H9 (cell line): Measurements from ENCODE around the gene TSPYL4. TPM values are rescaled to one million over a fixed set of nuclear protein-coding genes. Genes with fewer than 3 reads are reported as not detected.

ENCODE experiments used
- DNase-seq: peaks from one replicate; pipeline ENCODE4 v3.0.0-alpha.2; 2017
- H2AFZ ChIP-seq: one replicate; pipeline ENCODE4 v1.6.1; 2013; ENCODE audit warnings: mild to moderate bottlenecking, low read length, control low read depth, moderate library complexity
- H2AK5ac ChIP-seq: 2 replicates; pipeline ENCODE4 v1.6.1; 2013; ENCODE audit warnings: low read length, control low read depth, mixed read lengths; ENCODE audit not compliant: insufficient read length
- H2BK120ac ChIP-seq: one replicate; pipeline ENCODE4 v1.6.1; 2013; ENCODE audit warnings: low read depth, mild to moderate bottlenecking, low read length, control low read depth, inconsistent platforms; ENCODE audit not compliant: poor library complexity, severe bottlenecking
- H2BK12ac ChIP-seq: 2 replicates; pipeline ENCODE4 v1.6.1; 2013; ENCODE audit warnings: low read length, control low read depth, mixed read lengths, low read depth; ENCODE audit not compliant: insufficient read length
- H2BK15ac ChIP-seq: 2 replicates; pipeline ENCODE4 v1.6.1; 2013; ENCODE audit warnings: low read depth, low read length, control low read depth
- H2BK20ac ChIP-seq: one replicate; pipeline ENCODE4 v1.6.1; 2013; ENCODE audit warnings: low read depth, mild to moderate bottlenecking, low read length, control low read depth, inconsistent platforms; ENCODE audit not compliant: poor library complexity, severe bottlenecking
- H2BK5ac ChIP-seq: 2 replicates; pipeline ENCODE4 v1.6.1; 2013; ENCODE audit warnings: low read length, control low read depth, mixed read lengths; ENCODE audit not compliant: insufficient read length
- H3K14ac ChIP-seq: 2 replicates; pipeline ENCODE4 v1.6.1; 2013; ENCODE audit warnings: low read length, control low read depth; ENCODE audit not compliant: insufficient read depth
- H3K18ac ChIP-seq: 2 replicates; pipeline ENCODE4 v1.6.1; 2013; ENCODE audit warnings: low read depth, mild to moderate bottlenecking, mixed read lengths, low read length, control low read depth; ENCODE audit not compliant: insufficient read length
- H3K23ac ChIP-seq: 2 replicates; pipeline ENCODE4 v1.6.1; 2013; ENCODE audit warnings: low read length, control low read depth, mixed read lengths, low read depth; ENCODE audit not compliant: insufficient read length
- H3K23me2 ChIP-seq: 2 replicates; pipeline ENCODE4 v1.6.1; 2013; ENCODE audit warnings: low read depth, mild to moderate bottlenecking, mixed read lengths, low read length, control low read depth; ENCODE audit not compliant: insufficient read length, poor library complexity, severe bottlenecking
- H3K27ac ChIP-seq: 2 replicates; pipeline ENCODE4 v1.5.1; 2013; ENCODE audit warnings: low read length, control low read depth, mixed read lengths, low read depth; ENCODE audit not compliant: insufficient read length
- H3K27me3 ChIP-seq: 2 replicates; pipeline ENCODE4 v1.6.1; 2013; ENCODE audit warnings: low read length, control low read depth, inconsistent platforms; ENCODE audit not compliant: insufficient read depth
- H3K4ac ChIP-seq: 2 replicates; pipeline ENCODE4 v1.6.1; 2013; ENCODE audit warnings: low read depth, mild to moderate bottlenecking, control low read depth, inconsistent platforms, low read length, moderate library complexity
- H3K4me1 ChIP-seq: 2 replicates; pipeline ENCODE4 v1.6.1; 2013; ENCODE audit warnings: low read length, control low read depth, inconsistent platforms; ENCODE audit not compliant: insufficient read depth
- H3K4me2 ChIP-seq: 2 replicates; pipeline ENCODE4 v1.6.1; 2013; ENCODE audit warnings: low read length, control low read depth, mixed read lengths; ENCODE audit not compliant: insufficient read length, insufficient read depth
- H3K56ac ChIP-seq: 2 replicates; pipeline ENCODE4 v1.6.1; 2013; ENCODE audit warnings: low read depth, mild to moderate bottlenecking, mixed read lengths, low read length, control low read depth; ENCODE audit not compliant: insufficient read length
- H3K79me1 ChIP-seq: 2 replicates; pipeline ENCODE4 v1.6.1; 2013; ENCODE audit warnings: low read depth, mild to moderate bottlenecking, moderate library complexity, low read length, control low read depth, inconsistent platforms; ENCODE audit not compliant: insufficient read depth, poor library complexity, severe bottlenecking
- H3K79me2 ChIP-seq: 2 replicates; pipeline ENCODE4 v1.6.1; 2013; ENCODE audit warnings: low read length, control low read depth, inconsistent platforms; ENCODE audit not compliant: insufficient read depth
- H3K9ac ChIP-seq: 2 replicates; pipeline ENCODE4 v1.6.1; 2013; ENCODE audit warnings: low read length, control low read depth, mixed read lengths; ENCODE audit not compliant: insufficient read length; ENCODE audit errors: extremely low read depth
- H3K9me3 ChIP-seq: one replicate; pipeline ENCODE4 v1.6.1; 2013; ENCODE audit warnings: low read depth, low read length, inconsistent platforms; ENCODE audit not compliant: control insufficient read depth
- H3T11ph ChIP-seq: one replicate; pipeline ENCODE4 v1.6.1; 2013; ENCODE audit warnings: mild to moderate bottlenecking, low read length, control low read depth, inconsistent platforms
- H4K20me1 ChIP-seq: one replicate; pipeline ENCODE4 v1.6.1; 2013; ENCODE audit not compliant: control insufficient read depth, insufficient read length, insufficient read depth
- H4K5ac ChIP-seq: 2 replicates; pipeline ENCODE4 v1.6.1; 2013; ENCODE audit warnings: low read depth, mild to moderate bottlenecking, mixed read lengths, low read length, control low read depth; ENCODE audit not compliant: insufficient read length
- H4K8ac ChIP-seq: replicated peaks from 2 replicates; pipeline ENCODE4 v1.6.1; 2013; ENCODE audit warnings: low read length, control low read depth, mixed read lengths, low read depth; ENCODE audit not compliant: insufficient read length
- H4K91ac ChIP-seq: 2 replicates; pipeline ENCODE4 v1.6.1; 2013; ENCODE audit warnings: low read depth, mild to moderate bottlenecking, moderate library complexity, mixed read lengths, low read length, control low read depth; ENCODE audit not compliant: insufficient read length
- H3K27ac Mint-ChIP-seq, 3 experiments: 2 replicates in 2 of 3; 3 replicates in 1 of 3; pipeline ENCODE4 v1.8.0; 2020 to 2021; ENCODE audit warnings: mixed read lengths in 3 of 3, mild to moderate bottlenecking in 1 of 3, moderate library complexity in 1 of 3
- H3K27me3 Mint-ChIP-seq: 2 replicates; pipeline ENCODE4 v1.8.0; 2021; ENCODE audit warnings: low read depth, mild to moderate bottlenecking, moderate library complexity, mixed read lengths
- H3K36me3 Mint-ChIP-seq, 3 experiments: 2 replicates in 2 of 3; 3 replicates in 1 of 3; pipeline ENCODE4 v1.8.0; 2020 to 2021; ENCODE audit warnings: low read depth in 3 of 3, mixed read lengths in 3 of 3; ENCODE audit not compliant: insufficient read depth in 1 of 3
- H3K4me1 Mint-ChIP-seq, 2 experiments: 2 replicates each; pipeline ENCODE4 v1.8.0; 2020; ENCODE audit warnings: mixed read lengths in 2 of 2
- H3K4me3 Mint-ChIP-seq, 2 experiments: 2 replicates in 1 of 2; 3 replicates in 1 of 2; pipeline ENCODE4 v1.8.0; 2020 to 2021; ENCODE audit warnings: mild to moderate bottlenecking in 2 of 2, mixed read lengths in 2 of 2, moderate library complexity in 1 of 2
- H3K9me3 Mint-ChIP-seq, 2 experiments: 2 replicates in 1 of 2; 3 replicates in 1 of 2; pipeline ENCODE4 v1.8.0; 2020; ENCODE audit warnings: mild to moderate bottlenecking in 2 of 2, mixed read lengths in 2 of 2, moderate library complexity in 1 of 2
- WGBS: extraction: QIAGEN DNeasy Blood & Tissue Kit; methylation state at CpG from one replicate; pipeline ENCODE4 v1.1.7; 2013; ENCODE audit warnings: missing lambda C conversion rate, low lambda C conversion rate, mixed read lengths; ENCODE audit not compliant: insufficient read length; ENCODE audit errors: extremely low coverage; 5-methylcytosine and 5-hydroxymethylcytosine counted together
- total RNA-seq: library from RNA; stranded (reverse); gene quantifications from 2 replicates; pipeline ENCODE4 v1.2.1, GENCODE V29; 2021
- TF ChIP-seq, protein P1 (sequence below): fragments of 200-600 bp; sonication (generic); conservative IDR thresholded peaks from 3 replicates; pipeline ENCODE4 v1.8.0; 2021; ENCODE audit warnings: antibody characterized with exemption, mild to moderate bottlenecking

Gene TSPYL4
- total RNA-seq, 1 experiment from 2014 or later: 19.0 TPM

GRCh38 chr6:116267836-116268588 lies 14.1 kb upstream of the TSPYL4 start:
- no peaks in the 10 kb centered on the region for H3K79me1 ChIP-seq
- H3K27me3 ChIP-seq: no peaks in the 10 kb centered on the region
- no peak overlapping the region for H2BK12ac ChIP-seq
- H4K91ac ChIP-seq: no peak overlapping the region
- H3K14ac ChIP-seq: no peak overlapping the region
- H3K9ac ChIP-seq: no peak overlapping the region
- no peak overlapping the region for H2BK5ac ChIP-seq
- no peak overlapping the region for H3T11ph ChIP-seq
- Mint-ChIP-seq H3K36me3 (no peaks in the 10 kb centered on the region; a peak in 3 of 7 replicates), H3K27ac (no peak overlapping the region), H3K27me3 (no peaks in the 10 kb centered on the region), H3K9me3 (no peaks in the 10 kb centered on the region; a peak in 2 of 5 replicates), H3K4me1 (peaks cover 20 to 24% of the 10 kb centered on the region in 2 experiments), H3K4me3 (no peak overlapping the region)
- H4K20me1 ChIP-seq: no peaks in the 10 kb centered on the region
- no peak overlapping the region for H2BK20ac ChIP-seq
- H2BK120ac ChIP-seq: no peak overlapping the region
- no peaks in the 10 kb centered on the region for H3K23me2 ChIP-seq
- TF ChIP-seq, protein P1, sequence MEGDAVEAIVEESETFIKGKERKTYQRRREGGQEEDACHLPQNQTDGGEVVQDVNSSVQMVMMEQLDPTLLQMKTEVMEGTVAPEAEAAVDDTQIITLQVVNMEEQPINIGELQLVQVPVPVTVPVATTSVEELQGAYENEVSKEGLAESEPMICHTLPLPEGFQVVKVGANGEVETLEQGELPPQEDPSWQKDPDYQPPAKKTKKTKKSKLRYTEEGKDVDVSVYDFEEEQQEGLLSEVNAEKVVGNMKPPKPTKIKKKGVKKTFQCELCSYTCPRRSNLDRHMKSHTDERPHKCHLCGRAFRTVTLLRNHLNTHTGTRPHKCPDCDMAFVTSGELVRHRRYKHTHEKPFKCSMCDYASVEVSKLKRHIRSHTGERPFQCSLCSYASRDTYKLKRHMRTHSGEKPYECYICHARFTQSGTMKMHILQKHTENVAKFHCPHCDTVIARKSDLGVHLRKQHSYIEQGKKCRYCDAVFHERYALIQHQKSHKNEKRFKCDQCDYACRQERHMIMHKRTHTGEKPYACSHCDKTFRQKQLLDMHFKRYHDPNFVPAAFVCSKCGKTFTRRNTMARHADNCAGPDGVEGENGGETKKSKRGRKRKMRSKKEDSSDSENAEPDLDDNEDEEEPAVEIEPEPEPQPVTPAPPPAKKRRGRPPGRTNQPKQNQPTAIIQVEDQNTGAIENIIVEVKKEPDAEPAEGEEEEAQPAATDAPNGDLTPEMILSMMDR: no peak
- H2BK15ac ChIP-seq: no peak overlapping the region
- no peak overlapping the region for H3K4me2 ChIP-seq
- H3K56ac ChIP-seq: no peak overlapping the region
- no peaks in the 10 kb centered on the region for H3K79me2 ChIP-seq
- peaks cover 5% of the 10 kb centered on the region; the same call in 1 of the 2 replicates for H3K4me1 ChIP-seq
- H3K9me3 ChIP-seq: no peaks in the 10 kb centered on the region
- H4K8ac ChIP-seq: no peak overlapping the region
- H3K23ac ChIP-seq: no peak overlapping the region
- no peak overlapping the region for H3K4ac ChIP-seq
- no peak overlapping the region for H2AK5ac ChIP-seq
- no peak overlapping the region for H4K5ac ChIP-seq
- DNase-seq: no peak
- no peak overlapping the region for H2AFZ ChIP-seq
- no peak overlapping the region for H3K18ac ChIP-seq
- H3K27ac ChIP-seq: no peak overlapping the region
- no CpG with 5 or more reads among the region's 3 CpGs for WGBS
